ENCODE data around the gene APOL2. TPM values are rescaled to one million over a fixed set of nuclear protein-coding genes. Genes with fewer than 3 reads are reported as not detected.
A peak's percentile ranks its signal among the peaks of the same experiment; 100 is the strongest.

APOL2 gene
- total and polyA plus RNA-seq, 8 donors, result 29.0 to 63.0 (median 35.0) TPM

GRCh38 chr22:36286096-36286957 is 47.0 kb upstream of the APOL2 start:
- peak overlapping the region in 1 of 2 donors; percentile 9 for H3K27ac ChIP-seq
- no peaks in the 10 kb centered on the region for H3K27me3 ChIP-seq
- ATAC-seq (peak; percentile 79), DNase-seq (peak; percentile 40 to 89 (median 67))
- peaks cover 0 to 4% of the 10 kb centered on the region in 2 donors for H3K4me1 ChIP-seq
- no peak overlapping the region for H3K4me3 ChIP-seq
- intact Hi-C loops (cut with DNase I), result no loop called here
- H3K9me3 ChIP-seq, result no peaks in the 10 kb centered on the region
- peak; percentile 74 to 88 for TF ChIP-seq CTCF (IDR thresholded peaks at IDR 0.05)
- H3K36me3 ChIP-seq, result peaks cover 6 to 100% of the 10 kb centered on the region in 2 donors

DNA sequence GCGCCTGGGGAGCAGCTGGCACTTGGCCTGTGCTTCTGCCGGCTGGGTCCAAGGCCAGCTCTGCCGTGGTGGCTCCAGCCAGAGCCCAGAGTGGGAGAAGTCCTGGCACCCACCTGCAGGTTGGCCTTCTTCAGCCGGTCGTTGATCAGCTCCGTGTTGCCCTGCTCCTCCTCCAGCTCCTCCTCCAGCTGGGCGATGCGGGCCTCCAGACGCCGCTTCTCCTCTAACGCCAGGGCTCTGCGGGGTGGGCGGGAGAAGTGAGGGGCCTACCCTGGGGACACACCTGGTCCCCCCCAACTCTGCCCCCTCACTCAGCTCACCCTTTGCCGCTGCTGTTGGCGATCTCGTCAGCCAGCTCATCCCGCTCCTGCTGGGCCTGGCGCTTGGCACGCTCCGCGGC is 46.2 kb upstream of the APOL2 start:
- no peak for TF ChIP-seq CTCF (IDR thresholded peaks at IDR 0.05)
- DNase-seq, result peak in 1 of 4 donors; percentile 70
- peaks cover 0 to 4% of the 10 kb centered on the region in 2 donors for H3K4me1 ChIP-seq
- no peak overlapping the region for H3K27ac ChIP-seq
- H3K36me3 ChIP-seq, result peaks cover 6 to 100% of the 10 kb centered on the region in 2 donors
- H3K9me3 ChIP-seq, result no peaks in the 10 kb centered on the region
- intact Hi-C loops (cut with DNase I), result no loop called here
- no peak for ATAC-seq
- no peak overlapping the region for H3K4me3 ChIP-seq
- no peaks in the 10 kb centered on the region for H3K27me3 ChIP-seq

DNA sequence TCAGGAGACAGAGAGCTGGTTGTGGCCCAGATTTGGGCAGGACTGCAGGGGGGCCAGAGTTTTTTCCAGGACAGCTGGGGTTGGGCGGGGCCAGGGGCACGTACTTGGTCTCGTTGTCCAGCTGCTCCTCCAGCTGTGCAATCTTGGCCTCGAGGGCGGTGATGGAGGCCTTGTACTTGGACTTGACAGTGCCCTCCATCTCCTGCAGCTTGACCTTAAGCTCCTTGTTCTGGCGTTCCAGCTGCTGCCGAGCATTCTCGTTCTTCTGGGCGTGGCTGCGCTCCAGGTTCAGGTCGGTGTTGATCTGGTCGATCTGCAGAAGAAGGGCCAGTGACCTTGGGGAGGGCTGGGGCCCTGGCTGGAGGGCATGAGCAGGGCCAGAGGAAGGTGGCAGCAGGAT is 45.7 kb upstream of the APOL2 start:
- intact Hi-C loops (cut with DNase I), result no loop called here
- peak in 1 of 4 donors; percentile 40 for DNase-seq
- H3K27me3 ChIP-seq, result no peaks in the 10 kb centered on the region
- H3K9me3 ChIP-seq, result no peaks in the 10 kb centered on the region
- peaks cover 6 to 100% of the 10 kb centered on the region in 2 donors for H3K36me3 ChIP-seq
- TF ChIP-seq CTCF (IDR thresholded peaks at IDR 0.05), result no peak
- H3K4me1 ChIP-seq, result peaks cover 0 to 4% of the 10 kb centered on the region in 2 donors
- H3K27ac ChIP-seq, result no peak overlapping the region
- no peak for ATAC-seq
- H3K4me3 ChIP-seq, result no peak overlapping the region

GRCh38 chr22:36284171-36284571 is 44.8 kb upstream of the APOL2 start:
- Histone ChIP-seq H3K36me3 (peaks cover 6 to 97% of the 10 kb centered on the region in 2 donors), H3K9me3 (no peaks in the 10 kb centered on the region), H3K27ac (no peak overlapping the region), H3K4me1 (peaks cover 0 to 9% of the 10 kb centered on the region in 2 donors), H3K4me3 (no peak overlapping the region), H3K27me3 (no peaks in the 10 kb centered on the region)
- no peak for TF ChIP-seq CTCF (IDR thresholded peaks at IDR 0.05)
- intact Hi-C loops (cut with DNase I), result no loop called here
- ATAC-seq (no peak), DNase-seq (peak in 1 of 4 donors; percentile 82)

- ATAC-seq (no peak), DNase-seq (peak in 1 of 4 donors; percentile 77)
- H3K4me1 ChIP-seq, result peaks cover 5 to 17% of the 10 kb centered on the region in 2 donors
- no peaks in the 10 kb centered on the region for H3K9me3 ChIP-seq
- no peak overlapping the region for H3K27ac ChIP-seq
- H3K27me3 ChIP-seq, result no peaks in the 10 kb centered on the region
- no peak for TF ChIP-seq CTCF (IDR thresholded peaks at IDR 0.05)
- H3K4me3 ChIP-seq, result no peak overlapping the region
- intact Hi-C loops (cut with DNase I), result no loop called here
- H3K36me3 ChIP-seq, result peaks cover 6 to 79% of the 10 kb centered on the region in 2 donors
Measured at GRCh38 chr22:36282328-36282831, 43.1 kb upstream of the APOL2 start.

Data from left lung (tissue), 10 donors.